K562 (cell line): ENCODE results near the gene SEC16A. TPM values are rescaled to one million over a fixed set of nuclear protein-coding genes. Genes with fewer than 3 reads are reported as not detected.

Experiments
- ATAC-seq: fragments of 200-7000 bp; cut with Tn5 transposase; 3 replicates; pipeline ENCODE4 v1.9.1; 2020; ENCODE audit warnings: moderate library complexity
- BruUV-seq: library from RNA; stranded (reverse); fragments of 400-500 nt; replicated peaks from 2 replicates; lab custom pipeline; 2021; lab: Mats Ljungman, UMichigan
- CTCF ChIA-PET: fragments of 300-600 bp; formaldehyde crosslinking; extraction: SDS; loops from one replicate; lab custom pipeline; 2021; ENCODE audit warnings: low intra/inter-chr PET ratio; lab: Yijun Ruan, JAX
- POLR2A ChIA-PET: fragments of 300-600, 350-650 bp; sonication (Branson Sonifier 250); formaldehyde crosslinking; extraction: SDS; loops from one replicate; lab custom pipeline; 2021; ENCODE audit warnings: antibody characterized with exemption, inconsistent platforms; lab: Yijun Ruan, JAX
- DNase-seq, 4 experiments: peaks; one replicate each; pipeline versions ENCODE4 v3.0.0 to v3.0.0-alpha.2; 2011 to 2018; ENCODE audit warnings: low spot score in 3 of 4, mixed read lengths in 3 of 4; ENCODE audit errors: extremely low read depth in 1 of 4
- FAIRE-seq: peaks from 2 replicates; lab custom pipeline; 2011; peaks lifted over from hg19 to GRCh38; lab: Jason Lieb, UNC
- H2AFZ ChIP-seq: 2 replicates; pipeline ENCODE4 v1.6.0; 2011; ENCODE audit warnings: low read depth, low read length, control low read depth, inconsistent platforms
- H3K27ac ChIP-seq: fragments of 200-600 bp; 3 replicates; pipeline ENCODE4 v1.8.0; 2011; ENCODE audit warnings: low read depth, mild to moderate bottlenecking, control low read depth, inconsistent platforms, low read length, moderate library complexity, mixed read lengths; ENCODE audit errors: extremely low read depth
- H3K27me3 ChIP-seq, 2 experiments: fragments of 300-600 bp in 1 of 2; 2 replicates in 1 of 2; 3 replicates in 1 of 2; pipeline versions ENCODE4 v1.6.0 to v1.8.0; 2011; ENCODE audit warnings: inconsistent platforms in 2 of 2, low read length in 2 of 2, mild to moderate bottlenecking in 1 of 2, mixed read lengths in 1 of 2, moderate library complexity in 1 of 2; ENCODE audit not compliant: control insufficient read depth in 2 of 2, insufficient read depth in 2 of 2
- H3K36me3 ChIP-seq: fragments of 300-600 bp; 3 replicates; pipeline ENCODE4 v1.8.0; 2011; ENCODE audit warnings: mild to moderate bottlenecking, low read length, inconsistent platforms; ENCODE audit not compliant: control insufficient read depth, insufficient read depth
- H3K4me1 ChIP-seq, 2 experiments: fragments of 200-600 bp in 1 of 2; replicated peaks in 1 of 2; 2 replicates in 1 of 2; 3 replicates in 1 of 2; pipeline versions ENCODE4 v1.5.1 to v1.8.0; 2011; ENCODE audit warnings: inconsistent platforms in 2 of 2, low read length in 2 of 2, mild to moderate bottlenecking in 1 of 2, mixed read lengths in 1 of 2, moderate library complexity in 1 of 2; ENCODE audit not compliant: control insufficient read depth in 2 of 2, insufficient read depth in 2 of 2
- H3K4me2 ChIP-seq: 2 replicates; pipeline ENCODE4 v1.6.1; 2011; ENCODE audit warnings: low read length, control low read depth, inconsistent platforms, mixed read lengths; ENCODE audit not compliant: insufficient read depth
- H3K4me3 ChIP-seq: fragments of 200-600 bp; sonication (generic), shearing (Covaris generic); 2 replicates; pipeline ENCODE4 v1.5.1; 2016; ENCODE audit warnings: control low read depth, inconsistent platforms
- H3K79me2 ChIP-seq: fragments of 200-600 bp; 3 replicates; pipeline ENCODE4 v1.8.0; 2011; ENCODE audit warnings: low read length, inconsistent platforms; ENCODE audit not compliant: control insufficient read depth, insufficient read depth
- H3K9ac ChIP-seq, 2 experiments: 2 replicates each; pipeline versions ENCODE4 v1.6.0 to v1.6.1; 2011; ENCODE audit warnings: low read depth in 2 of 2, low read length in 2 of 2, control low read depth in 1 of 2, inconsistent platforms in 1 of 2, mild to moderate bottlenecking in 1 of 2, mixed read lengths in 1 of 2; ENCODE audit not compliant: insufficient read depth in 1 of 2
- H3K9me1 ChIP-seq: one replicate; pipeline ENCODE4 v1.6.0; 2011; ENCODE audit warnings: inconsistent platforms, mild to moderate bottlenecking, low read length, moderate library complexity; ENCODE audit not compliant: control insufficient read depth, insufficient read depth
- H3K9me3 ChIP-seq: replicated peaks from 2 replicates; pipeline ENCODE4 v1.5.1; 2011; ENCODE audit warnings: low read depth, low read length, inconsistent platforms; ENCODE audit not compliant: control insufficient read depth, insufficient read depth
- H4K20me1 ChIP-seq: replicated peaks from 2 replicates; pipeline ENCODE4 v1.6.1; 2011; ENCODE audit warnings: low read length, inconsistent platforms, mixed read lengths; ENCODE audit not compliant: control insufficient read depth, insufficient read depth
- HNRNPL ChIP-seq: fragments of 200-400 bp; formaldehyde crosslinking; IDR thresholded peaks from 2 replicates; pipeline ENCODE4 v1.6.1; 2017; ENCODE audit warnings: low read depth, mild to moderate bottlenecking, low read length
- PTRF ChIP-seq: fragments of 450-650 bp; IDR thresholded peaks from 2 replicates; pipeline ENCODE4 v1.6.1; 2016; ENCODE audit warnings: mild to moderate bottlenecking, missing genetic modification characterization, missing compliant biosample characterization
- ZBTB33 ChIP-seq: sonication (generic); formaldehyde crosslinking; IDR thresholded peaks from 2 replicates; pipeline ENCODE4 v1.8.1; 2023; ENCODE audit warnings: mild to moderate bottlenecking, missing genetic modification reagents
- WGBS: fragments of 100-300 bp; shearing (Covaris generic); methylation state at CpG from one replicate; pipeline ENCODE4 v1.1.6; 2016; ENCODE audit warnings: low coverage, mixed read lengths; ENCODE audit not compliant: insufficient coverage; ENCODE audit errors: missing lambda C conversion rate; 5-methylcytosine and 5-hydroxymethylcytosine counted together
- in situ Hi-C: fragments of 300-500 bp; cut with MboI; formaldehyde crosslinking; loops from 4 replicates; pipeline ENCODE4 v1.15.0; 2018; ENCODE audit warnings: inconsistent platforms, mixed read lengths
- intact Hi-C: fragments of 100-400 bp; cut with micrococcal nuclease; formaldehyde crosslinking; loops from 2 replicates; pipeline ENCODE4 v1.14.2; 2022
- polyA plus RNA-seq, 8 experiments: library from polyadenylated mRNA; depleted of rRNA in 4 of 8; stranded (reverse) in 5 of 8; unstranded in 3 of 8; fragments of >200 nt; fragmentation: Nextera tagmentation in 2 of 8; fragmentation: Illumina TruSeq in 1 of 8; extraction: Ambion mirVana in 2 of 8; extraction: Trizol in 1 of 8; gene quantifications; 2 replicates each; pipeline versions ENCODE4 v1.2.1 to v1.2.3, GENCODE V29; 2011 to 2014; ENCODE audit warnings: inconsistent platforms in 1 of 8, missing spikeins in 1 of 8
- total RNA-seq, 7 experiments: library from RNA; depleted of rRNA in 6 of 7; stranded (reverse); fragments of >200 nt in 6 of 7; fragmentation: Illumina TruSeq in 2 of 7; extraction: Trizol in 2 of 7; gene quantifications; 2 replicates each; pipeline versions ENCODE4 v1.2.1 to v1.2.3, GENCODE V29; 2011 to 2021; ENCODE audit warnings: low replicate concordance in 1 of 7

The SEC16A gene
- total and polyA plus RNA-seq, 9 of the 15 experiments (the other 6 are each of a cell fraction or from before 2014, with no cell fraction given) = 8.3 to 62.8 (median 14.0) TPM

GRCh38 chr9:136507992-136508375 is 25.1 kb upstream of the SEC16A start:
- Histone ChIP-seq H3K4me2 (no peak overlapping the region), H4K20me1 (no peaks in the 10 kb centered on the region), H3K79me2 (peaks cover 7% of the 10 kb centered on the region; the same call in 1 of the 3 replicates), H3K9me3 (no peaks in the 10 kb centered on the region), H3K4me3 (no peak overlapping the region), H3K9me1 (peaks cover 6% of the 10 kb centered on the region), H3K4me1 (peaks cover 16 to 44% of the 10 kb centered on the region in 2 experiments), H3K36me3 (peaks cover 83% of the 10 kb centered on the region; the same call in 2 of the 3 replicates), H2AFZ (no peak overlapping the region), H3K9ac (no peak overlapping the region), H3K27me3 (no peaks in the 10 kb centered on the region), H3K27ac (no peak overlapping the region)
- TF ChIP-seq PTRF (tag) (no peak), HNRNPL (peak; percentile 71; the same call in 1 of the 2 replicates), ZBTB33 (CRISPR knock-in tag) (peak; percentile 57; the same call in 1 of the 2 replicates)
- FAIRE-seq (no peak), ATAC-seq (no peak), DNase-seq (no peak)
- intact Hi-C loops (no loop called here), in situ Hi-C loops (no loop called here)
- no TSS peak for BruUV-seq
- WGBS = 97% methylated on average over 15 of the region's 23 CpGs
- CTCF ChIA-PET = no interaction called here
- POLR2A ChIA-PET = no interaction called here
